Activated CD4-positive, alpha-beta T cell treated with anti-CD3 and anti-CD28 coated beads for 24 hours (primary cell): Measurements from ENCODE around the gene PTPRZ1.

Source experiments
- DNase-seq, 2 donors: peaks; one replicate each; pipeline ENCODE4 v3.0.0-alpha.2; 2020; ENCODE audit warnings: low read depth in 2 of 2

The PTPRZ1 gene

DNA sequence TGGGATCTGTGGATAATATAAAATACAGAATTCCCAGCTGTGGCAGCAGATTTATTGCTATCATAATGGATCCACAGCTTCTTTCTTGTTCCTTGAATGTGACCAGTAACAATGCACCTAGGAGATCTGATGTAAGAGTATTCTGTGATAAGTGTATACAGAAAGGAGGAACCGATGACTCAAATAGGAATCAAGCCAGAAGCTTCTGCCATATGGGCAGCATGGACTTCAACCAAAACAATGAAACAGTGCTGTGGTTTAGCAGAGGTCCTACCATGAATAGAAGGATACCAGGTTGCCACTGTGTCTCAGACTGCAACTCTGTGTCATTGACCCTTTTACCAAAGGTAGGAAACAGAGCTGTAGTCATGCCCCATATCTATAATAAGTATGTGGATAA lies 81.8 kb downstream of the PTPRZ1 start:
- DNase-seq, result no peak

DNA sequence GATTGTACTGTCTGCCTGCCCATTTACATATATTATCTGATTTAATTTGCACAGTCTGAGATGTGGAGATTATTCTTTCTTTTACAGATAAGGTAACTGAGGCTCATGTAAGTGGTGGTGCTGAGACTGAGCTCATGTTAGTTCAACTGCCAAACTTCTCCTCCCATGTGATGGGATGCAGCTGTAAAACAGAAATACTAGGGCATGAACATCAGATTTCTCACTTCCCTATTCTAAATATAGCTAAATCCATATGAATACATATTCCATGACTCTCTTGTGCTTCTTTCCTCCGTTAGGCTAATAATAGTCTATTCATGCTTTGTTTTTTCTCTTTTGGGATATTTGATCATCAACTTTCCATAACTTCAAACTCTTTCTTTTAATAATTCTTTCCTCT lies 84.7 kb downstream of the PTPRZ1 start:
- no peak for DNase-seq

DNA sequence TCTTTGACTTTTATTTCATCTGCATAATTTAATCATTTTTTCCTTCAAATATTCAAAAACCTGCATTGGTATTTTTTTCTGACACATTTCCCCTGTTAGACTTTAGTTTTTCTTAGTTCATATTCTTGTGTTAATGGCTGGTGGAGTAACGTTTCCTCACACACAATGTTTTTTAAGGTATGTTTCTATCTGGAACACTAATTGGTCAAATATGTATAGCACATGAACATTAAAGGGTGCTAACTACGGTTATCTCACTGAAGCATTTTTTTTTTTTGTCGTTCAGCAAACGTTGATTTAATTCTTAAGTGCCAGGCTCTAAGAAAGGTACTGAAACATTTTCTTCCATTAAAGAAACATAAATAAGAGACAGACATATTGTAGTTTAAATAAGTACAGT lies 87.7 kb downstream of the PTPRZ1 start:
- DNase-seq, result no peak

DNA sequence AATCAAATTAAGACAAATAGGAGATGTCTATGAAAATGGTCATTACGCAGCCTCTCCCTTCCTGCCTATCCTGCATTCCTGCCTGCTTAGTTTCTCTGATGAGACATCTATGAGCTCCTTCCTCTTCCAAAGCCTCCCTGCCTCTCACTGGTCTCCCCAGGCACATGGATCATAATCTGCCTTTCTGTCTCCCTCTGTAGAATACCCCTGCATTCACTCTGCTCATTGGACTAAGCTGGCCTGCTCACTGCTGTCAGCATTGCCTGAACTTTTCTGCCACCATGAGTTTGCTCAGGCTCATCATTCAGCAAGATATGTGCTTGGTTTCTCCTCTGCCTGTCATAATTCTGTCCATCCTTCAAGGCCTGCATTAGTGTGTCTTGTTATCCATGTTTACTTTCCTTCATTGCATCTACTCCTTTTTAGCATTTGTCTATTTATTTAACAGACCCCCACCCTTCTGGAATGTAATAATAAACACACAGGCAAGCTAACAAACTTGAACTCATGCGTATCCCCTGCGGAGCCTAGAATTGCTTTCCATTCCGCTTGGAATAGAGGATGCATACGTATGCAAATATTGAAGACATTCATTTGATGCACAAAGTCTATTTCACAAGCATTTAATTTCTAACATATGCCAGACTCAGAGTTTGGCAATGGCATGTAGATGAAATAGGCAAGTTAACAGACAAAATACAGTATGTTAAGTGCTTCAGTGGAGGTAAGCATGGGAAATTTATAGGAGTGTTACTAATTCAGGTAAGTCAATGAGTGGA lies 88.3 kb downstream of the PTPRZ1 start:
- DNase-seq, result no peak

DNA sequence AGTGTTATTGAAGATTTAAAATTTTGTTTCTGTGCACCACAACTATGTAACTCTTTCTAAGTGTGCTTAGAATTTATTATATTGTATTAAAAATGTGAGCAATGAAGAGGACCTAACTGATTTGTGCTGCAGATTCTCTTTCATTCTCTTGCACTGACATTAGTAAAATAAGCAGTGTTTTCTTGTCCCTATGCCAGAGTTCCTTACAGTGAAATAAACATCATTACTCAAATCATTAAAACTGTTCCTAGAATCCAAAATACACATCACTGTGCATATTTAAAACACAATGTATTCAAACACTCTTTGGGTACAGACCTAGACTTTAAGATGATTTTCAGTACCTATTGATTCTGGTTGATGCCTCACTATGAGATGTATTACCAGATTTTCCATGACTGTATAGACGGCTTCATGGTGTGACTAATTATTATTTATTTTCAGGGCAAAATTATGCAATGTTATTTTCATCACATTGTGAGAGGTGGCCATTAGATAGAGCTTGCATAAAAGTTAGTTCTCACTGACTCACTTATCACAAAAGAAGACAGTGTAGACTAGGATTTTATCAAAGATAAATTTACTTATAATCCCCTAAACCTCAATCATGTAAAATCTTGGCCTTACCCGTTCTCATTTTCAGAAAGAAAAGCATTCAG lies 93.4 kb downstream of the PTPRZ1 start:
- no peak for DNase-seq

DNA sequence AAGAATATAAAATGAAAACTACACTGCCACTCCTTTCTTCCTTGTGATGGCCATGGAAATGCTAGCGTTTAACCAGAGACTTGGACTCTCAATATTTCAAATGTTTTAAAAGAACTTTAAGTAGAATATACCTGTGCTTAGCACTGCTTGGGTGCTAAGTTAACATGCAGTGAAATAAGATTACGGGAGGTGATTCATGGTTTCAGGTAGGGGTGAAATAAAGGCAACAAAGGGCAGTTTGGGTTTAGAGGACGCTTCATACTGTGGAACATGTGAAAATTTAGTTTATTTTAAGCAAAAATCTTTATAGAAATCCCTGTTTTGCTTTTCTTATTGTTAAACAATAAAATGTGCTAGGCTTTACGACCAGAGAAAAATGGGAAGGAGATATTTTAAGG lies 94.0 kb downstream of the PTPRZ1 start:
- DNase-seq, result no peak

DNA sequence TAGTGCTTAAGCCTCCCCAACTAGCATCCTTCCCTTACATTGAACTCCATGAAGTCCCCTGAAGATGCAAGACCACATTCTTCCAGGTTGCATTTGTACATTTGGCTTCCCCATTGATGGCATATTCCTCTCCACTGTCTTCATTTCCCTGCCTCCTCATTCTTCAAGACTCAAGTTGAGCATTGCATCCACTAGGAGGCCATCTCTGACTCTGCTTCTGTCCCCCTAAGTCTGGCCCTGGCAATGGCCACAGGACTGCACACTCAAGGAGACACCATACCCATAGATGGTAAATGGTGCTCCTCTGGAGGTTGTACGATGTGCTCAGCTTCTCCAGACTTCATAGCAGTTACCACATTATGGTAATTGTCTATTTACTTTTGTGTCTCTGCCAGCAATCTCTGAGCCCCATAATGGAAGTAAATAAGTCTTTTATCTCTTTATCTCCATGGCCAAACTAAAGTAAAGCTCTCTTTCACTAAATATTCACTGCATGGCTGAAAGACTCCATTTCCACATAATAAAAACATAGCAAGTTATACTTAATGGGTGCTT lies 112.6 kb downstream of the PTPRZ1 start:
- DNase-seq, result no peak

DNA sequence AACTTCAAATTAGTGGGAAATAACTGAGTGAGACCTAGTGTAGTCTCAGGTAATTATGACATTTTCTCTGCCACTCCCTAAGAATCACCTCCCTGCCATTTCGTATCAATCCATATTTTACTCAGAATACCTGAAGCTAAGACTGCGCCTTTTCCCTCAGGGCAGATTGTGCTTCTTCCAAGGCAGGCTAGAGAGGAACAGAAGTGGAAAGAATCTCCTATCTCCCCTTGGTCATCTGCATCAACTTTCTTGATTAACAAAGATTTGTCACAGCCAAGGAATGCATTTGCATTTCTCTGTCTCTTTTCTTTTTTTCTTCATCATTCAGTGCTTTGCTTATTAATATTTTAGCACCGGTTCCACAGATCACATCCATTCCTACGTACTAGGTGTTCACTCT lies 119.1 kb downstream of the PTPRZ1 start:
- no peak for DNase-seq

DNA sequence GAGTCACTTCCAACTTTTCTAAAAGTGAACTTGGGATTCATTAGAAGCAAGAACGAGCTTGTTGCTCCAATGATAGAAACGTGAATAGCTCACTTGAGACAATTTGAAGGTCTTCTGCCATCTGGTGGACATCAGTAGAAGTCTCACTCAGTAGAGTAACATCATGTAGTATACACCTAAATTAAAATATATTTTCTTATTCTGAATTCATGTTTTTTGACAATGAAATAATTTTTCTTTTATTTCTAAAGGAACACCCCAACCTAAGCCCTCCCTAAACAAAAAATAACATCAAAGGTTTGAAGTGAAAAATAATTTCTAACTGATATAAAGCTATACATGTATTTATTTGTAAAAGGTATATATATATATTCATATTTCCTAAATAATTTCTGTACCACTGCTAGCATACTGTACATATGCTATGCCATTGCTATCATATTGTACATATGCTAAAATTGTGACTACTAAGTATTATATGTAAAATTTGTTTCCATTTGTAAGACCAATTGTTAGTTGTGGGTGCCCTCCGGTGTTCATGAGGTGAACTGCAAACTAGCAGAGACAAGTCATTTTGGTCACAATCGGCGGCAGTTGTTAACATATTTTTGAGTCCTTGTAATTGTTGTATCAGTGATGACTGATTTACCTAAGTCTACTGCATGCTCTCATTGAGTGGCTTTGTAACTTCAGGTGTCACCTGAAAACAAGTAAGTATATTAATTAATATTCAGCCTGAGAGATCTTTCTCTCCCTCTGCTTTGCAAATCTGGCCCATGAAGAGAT lies 121.9 kb downstream of the PTPRZ1 start:
- peak; percentile 9 to 31 for DNase-seq

DNA sequence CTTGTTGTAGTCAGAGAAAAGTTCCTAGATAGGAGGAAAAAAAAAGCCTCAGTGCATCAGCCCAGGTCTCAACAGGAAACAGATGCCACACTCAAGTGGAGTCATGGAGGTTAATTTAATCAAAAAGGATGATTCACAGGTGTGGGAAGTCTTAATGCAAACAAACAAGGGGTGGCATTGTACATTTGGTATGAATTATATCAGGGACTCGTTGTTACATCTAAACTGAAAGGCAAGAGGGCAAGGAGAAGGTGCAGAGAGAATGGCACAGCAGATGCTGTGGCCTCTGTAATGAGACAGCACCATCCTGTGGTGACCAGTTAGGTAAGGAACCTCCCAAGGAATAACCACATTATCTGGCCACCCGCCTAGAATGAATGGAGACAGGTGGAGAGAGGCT lies 133.7 kb downstream of the PTPRZ1 start:
- no peak for DNase-seq

DNA sequence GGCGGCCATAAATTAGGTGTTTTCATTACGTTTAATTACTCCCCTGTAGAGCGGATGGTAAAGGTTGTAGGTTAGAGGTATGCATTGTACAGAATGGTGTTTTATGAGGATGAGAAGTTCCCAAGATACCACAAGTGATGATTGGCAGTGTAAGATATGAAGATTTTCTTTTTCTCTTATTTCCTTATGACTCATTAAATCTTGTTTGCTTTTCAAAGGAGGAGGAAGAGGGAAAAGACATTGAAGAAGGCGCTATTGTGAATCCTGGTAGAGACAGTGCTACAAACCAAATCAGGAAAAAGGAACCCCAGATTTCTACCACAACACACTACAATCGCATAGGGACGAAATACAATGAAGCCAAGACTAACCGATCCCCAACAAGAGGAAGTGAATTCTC lies 137.2 kb downstream of the PTPRZ1 start:
- DNase-seq, result no peak

DNA sequence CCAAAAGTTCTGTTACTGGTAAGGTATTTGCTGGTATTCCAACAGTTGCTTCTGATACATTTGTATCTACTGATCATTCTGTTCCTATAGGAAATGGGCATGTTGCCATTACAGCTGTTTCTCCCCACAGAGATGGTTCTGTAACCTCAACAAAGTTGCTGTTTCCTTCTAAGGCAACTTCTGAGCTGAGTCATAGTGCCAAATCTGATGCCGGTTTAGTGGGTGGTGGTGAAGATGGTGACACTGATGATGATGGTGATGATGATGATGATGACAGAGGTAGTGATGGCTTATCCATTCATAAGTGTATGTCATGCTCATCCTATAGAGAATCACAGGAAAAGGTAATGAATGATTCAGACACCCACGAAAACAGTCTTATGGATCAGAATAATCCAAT lies 140.1 kb downstream of the PTPRZ1 start:
- no peak for DNase-seq

DNA sequence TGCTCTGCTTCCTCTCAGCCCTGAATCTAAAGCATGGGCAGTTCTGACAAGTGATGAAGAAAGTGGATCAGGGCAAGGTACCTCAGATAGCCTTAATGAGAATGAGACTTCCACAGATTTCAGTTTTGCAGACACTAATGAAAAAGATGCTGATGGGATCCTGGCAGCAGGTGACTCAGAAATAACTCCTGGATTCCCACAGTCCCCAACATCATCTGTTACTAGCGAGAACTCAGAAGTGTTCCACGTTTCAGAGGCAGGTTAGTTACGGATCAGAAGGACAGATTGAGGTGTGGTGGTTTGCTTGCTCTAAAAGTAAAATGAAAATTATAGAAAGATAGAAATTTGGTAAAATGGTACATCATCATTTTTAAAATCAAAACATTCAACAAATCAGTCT lies 140.7 kb downstream of the PTPRZ1 start:
- DNase-seq, result no peak

DNA sequence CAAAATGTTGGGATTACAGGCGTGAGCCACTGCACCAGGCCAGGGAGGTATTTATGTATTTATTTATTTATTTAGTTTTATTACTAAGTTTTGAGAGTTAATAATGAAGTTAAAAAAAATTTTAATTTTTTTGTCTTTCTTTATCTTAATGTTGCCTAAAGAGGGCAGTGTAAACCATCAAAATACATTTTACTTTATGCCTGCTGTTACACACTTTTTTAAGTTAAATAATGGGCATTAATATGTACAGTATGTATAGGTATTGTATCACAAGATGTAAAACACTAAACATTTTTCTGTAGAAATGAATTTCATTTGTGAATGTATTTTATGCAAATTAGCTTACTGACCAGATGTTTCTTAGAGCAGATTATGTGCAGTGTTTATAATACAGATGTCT lies 141.7 kb downstream of the PTPRZ1 start:
- no peak for DNase-seq

DNA sequence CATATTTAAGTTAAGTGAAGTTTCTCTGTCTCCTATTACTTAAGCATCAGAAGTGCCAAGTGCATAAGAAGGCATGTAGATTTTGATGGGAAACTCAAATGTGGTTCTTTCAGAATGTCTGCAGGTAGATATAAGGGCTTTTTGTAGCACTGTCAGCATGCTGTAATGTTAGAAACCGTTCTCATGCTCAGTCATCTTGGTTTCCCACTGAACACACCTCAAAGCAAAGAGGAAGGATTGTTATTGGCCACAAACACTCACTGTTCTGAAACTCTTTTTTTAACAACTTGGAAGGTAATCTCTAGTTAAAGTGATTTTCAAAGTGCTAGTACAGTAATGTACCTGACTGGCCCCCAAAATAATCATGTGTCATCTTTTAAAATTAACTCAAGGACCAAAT lies 145.1 kb downstream of the PTPRZ1 start:
- DNase-seq, result no peak

DNA sequence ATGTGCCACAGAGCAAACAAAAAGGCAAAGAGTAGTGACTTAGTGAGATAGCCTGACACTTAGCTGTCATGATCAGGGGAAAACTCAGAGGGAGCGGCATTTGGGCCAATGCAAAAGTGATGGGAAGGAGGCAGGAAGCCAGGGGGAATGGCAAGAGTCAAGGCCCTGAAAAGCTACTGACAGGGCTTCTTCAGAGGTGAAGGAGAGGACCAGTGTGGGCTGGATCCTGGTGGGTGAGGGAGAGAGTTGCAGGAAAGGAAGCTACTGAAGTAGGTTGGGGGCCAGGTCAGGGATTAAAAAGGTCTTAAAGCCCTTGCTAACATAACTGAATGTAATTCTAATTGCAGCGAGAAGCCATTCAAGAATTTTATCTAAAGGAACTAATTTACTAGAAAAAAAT lies 154.1 kb downstream of the PTPRZ1 start:
- no peak for DNase-seq

DNA sequence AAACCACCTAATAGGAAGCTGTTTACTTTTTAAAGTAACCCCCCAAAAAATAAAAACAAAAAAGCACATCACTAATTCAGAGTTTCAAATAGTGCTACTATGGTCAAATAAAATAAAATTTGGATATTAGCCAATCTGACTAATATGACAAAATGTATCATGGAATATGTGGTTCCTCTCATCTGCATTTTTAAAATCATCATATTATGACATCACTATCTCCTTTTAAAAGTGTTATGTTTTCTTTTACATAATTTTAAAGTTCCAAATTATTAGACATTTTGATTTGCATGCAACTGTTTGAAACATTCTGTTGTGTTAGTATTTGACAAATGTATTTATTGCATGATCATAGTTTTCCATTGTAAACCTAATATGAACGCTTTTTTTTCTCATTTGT lies 160.7 kb downstream of the PTPRZ1 start:
- DNase-seq, result no peak

DNA sequence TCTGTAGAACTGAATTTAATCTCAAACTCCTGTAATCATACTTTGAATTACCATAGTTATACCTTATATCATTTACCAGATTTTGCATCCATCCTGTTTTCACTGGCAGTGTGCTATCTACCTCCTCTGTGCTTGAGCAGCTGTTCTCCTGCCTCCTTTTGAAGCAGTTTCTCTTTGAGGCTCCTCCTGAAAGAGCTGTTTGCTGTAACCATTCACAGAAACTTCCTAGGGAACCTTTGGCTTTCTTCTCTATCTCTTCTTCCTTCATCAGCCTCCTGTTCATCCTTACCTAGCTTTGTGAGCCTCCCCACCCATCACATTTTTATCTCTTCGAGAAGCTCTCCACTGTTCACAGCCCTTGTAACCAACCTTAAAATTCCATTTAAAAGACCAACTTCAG lies 162.9 kb downstream of the PTPRZ1 start:
- DNase-seq, result no peak

DNA sequence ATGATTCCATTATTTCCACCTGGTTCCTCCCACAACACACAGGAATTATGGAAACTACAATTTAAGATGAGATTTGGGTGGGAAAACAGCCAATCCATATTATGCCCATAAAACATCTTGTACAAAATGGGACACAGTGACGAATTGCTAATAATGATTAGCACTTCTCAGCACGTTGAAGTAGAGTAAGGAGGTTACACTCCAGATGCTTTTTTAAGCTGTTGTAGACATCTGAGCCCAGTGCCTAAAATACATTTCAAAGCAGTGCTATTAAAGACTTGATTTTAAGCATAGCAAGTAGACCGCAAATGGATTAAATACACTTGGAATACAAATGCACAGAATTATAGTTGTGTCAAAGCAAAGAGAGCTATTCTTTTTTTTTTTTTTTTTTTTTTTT lies 165.2 kb downstream of the PTPRZ1 start:
- no peak for DNase-seq

DNA sequence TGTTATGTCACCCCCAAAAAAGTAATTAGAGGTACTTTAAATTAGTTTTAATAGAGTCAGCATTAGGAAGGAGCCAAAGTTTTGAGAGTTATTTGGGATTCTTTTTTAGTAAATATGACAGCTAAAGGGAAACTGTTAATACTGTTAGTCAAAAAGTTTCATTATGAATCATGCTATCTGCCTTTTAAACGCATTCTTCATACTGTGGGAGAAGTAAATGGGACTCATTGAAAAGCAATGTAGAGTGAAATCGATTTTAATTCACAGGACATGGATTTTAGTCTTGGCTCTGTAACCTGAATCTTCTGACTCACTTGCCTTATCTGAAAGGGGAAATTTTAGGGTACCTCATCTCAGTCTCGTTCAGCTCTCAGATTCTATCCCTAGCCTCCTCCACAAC lies 165.9 kb downstream of the PTPRZ1 start:
- no peak for DNase-seq

DNA sequence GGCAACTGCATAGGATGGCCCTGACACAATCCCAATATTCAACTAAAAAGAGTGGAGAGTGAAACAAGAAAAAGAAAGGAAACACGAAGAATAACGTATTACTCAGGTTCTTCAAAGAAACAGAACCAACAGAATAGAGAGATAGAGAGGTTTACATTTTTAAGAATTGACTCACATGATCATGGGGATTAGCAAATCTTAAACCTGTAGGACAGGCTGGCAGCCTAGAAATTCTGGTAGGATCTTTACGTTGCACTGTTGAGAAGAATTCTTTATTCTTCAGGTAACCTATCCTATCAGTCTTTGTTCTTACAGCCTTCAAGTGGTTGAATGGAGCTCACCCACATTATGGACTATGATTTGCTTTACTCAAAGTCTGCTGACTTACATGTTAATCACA lies 167.2 kb downstream of the PTPRZ1 start:
- DNase-seq, result no peak

DNA sequence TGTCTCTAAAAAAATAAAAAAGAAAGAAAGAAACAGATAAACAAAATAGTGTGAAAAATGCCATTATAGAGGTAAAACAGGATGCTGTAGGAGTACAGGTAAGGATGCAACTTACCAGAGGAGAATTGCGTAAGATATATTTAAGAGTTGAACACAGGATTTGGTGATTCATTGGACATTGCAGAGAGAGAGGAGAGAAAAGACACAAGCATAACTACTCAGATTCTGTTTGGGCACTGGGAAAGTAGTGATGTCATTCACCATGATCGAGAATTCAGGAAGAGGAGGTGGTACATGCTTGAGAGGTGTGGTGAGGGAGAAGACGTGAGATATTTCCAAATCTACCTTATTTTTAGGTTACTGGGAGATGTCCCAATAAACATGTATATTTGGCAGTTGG lies 173.4 kb downstream of the PTPRZ1 start:
- no peak for DNase-seq

DNA sequence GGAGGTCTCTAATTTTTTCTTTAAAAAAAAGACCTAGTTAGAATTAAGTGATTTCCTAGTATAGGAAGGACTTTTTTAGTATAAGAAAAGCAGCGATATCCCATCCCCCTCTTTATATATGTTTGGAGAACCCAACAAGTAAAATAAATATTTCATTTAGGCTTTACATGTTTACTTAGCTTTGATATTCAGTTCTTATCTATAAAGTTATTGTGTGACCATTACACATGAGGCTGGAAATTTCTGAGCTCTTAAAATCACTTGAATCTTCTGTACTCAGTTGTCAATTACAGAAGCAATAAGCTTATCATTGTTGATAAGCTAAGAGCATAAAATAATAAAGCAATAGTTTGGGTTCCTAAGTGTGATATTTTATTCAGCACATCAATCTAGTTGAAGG lies 181.4 kb downstream of the PTPRZ1 start:
- DNase-seq, result no peak
